Kasumi-1 (cell line): ENCODE results near the gene CFAP43.

ENCODE experiments used
- DNase-seq, 2 experiments: peaks; one replicate each; lab custom pipeline; 2025; lab: John Stamatoyannopoulos, UW

The CFAP43 gene

GRCh38 chr10:104142081-104142480, 90.1 kb downstream of the CFAP43 start:
- DNase-seq = no peak

- DNase-seq = peak; percentile 61 to 74
Measured at GRCh38 chr10:104139221-104139620, 92.9 kb downstream of the CFAP43 start.

GRCh38 chr10:104138131-104138530, 94.0 kb downstream of the CFAP43 start:
- no peak for DNase-seq

- DNase-seq = no peak
Measured at GRCh38 chr10:104130041-104130440, 102.1 kb downstream of the CFAP43 start.

GRCh38 chr10:104128214-104128613, 104.0 kb downstream of the CFAP43 start:
- no peak for DNase-seq

- DNase-seq = peak; percentile 18 to 40
Measured at GRCh38 chr10:104127411-104127810, 104.8 kb downstream of the CFAP43 start.

- DNase-seq = peak; percentile 65 to 72
Measured at GRCh38 chr10:104123397-104123796, 108.8 kb downstream of the CFAP43 start.

- peak; percentile 64 to 67 for DNase-seq
Measured at GRCh38 chr10:104122225-104123107, 109.7 kb downstream of the CFAP43 start.

- peak; percentile 99 to 100 for DNase-seq
Measured at GRCh38 chr10:104121485-104122224, 110.5 kb downstream of the CFAP43 start, which contains the start of gene SFR1. Gene SFR1 (plus strand): TSS chr10:104122171. CDS start chr10:104122184, 13 bp downstream.

- peak; percentile 71 to 72 for DNase-seq
Measured at GRCh38 chr10:104120903-104121484, 111.2 kb downstream of the CFAP43 start.

GRCh38 chr10:104120512-104120902, 111.7 kb downstream of the CFAP43 start:
- no peak for DNase-seq

- DNase-seq = no peak
Measured at GRCh38 chr10:104119996-104120395, 112.2 kb downstream of the CFAP43 start.

- no peak for DNase-seq
Measured at GRCh38 chr10:104117839-104118323, 114.3 kb downstream of the CFAP43 start.

- DNase-seq = no peak
Measured at GRCh38 chr10:104113376-104113956, 118.7 kb downstream of the CFAP43 start.

GRCh38 chr10:104109908-104110662, 122.1 kb downstream of the CFAP43 start:
- no peak for DNase-seq

- no peak for DNase-seq
Measured at GRCh38 chr10:104104926-104105325, 127.2 kb downstream of the CFAP43 start.

- DNase-seq = no peak
Measured at GRCh38 chr10:104104418-104104817, 127.7 kb downstream of the CFAP43 start.

GRCh38 chr10:104103956-104104355, 128.2 kb downstream of the CFAP43 start:
- DNase-seq = no peak

GRCh38 chr10:104101902-104102301, 130.3 kb downstream of the CFAP43 start:
- no peak for DNase-seq

- no peak for DNase-seq
Measured at GRCh38 chr10:104100795-104101194, 131.4 kb downstream of the CFAP43 start.

- no peak for DNase-seq
Measured at GRCh38 chr10:104099941-104100340, 132.2 kb downstream of the CFAP43 start.
